MCF 10A (cell line): ENCODE measurements around the gene SELPLG. TPM values are rescaled to one million over a fixed set of nuclear protein-coding genes. Genes with fewer than 3 reads are reported as not detected.

Source experiments
- BruUV-seq: library from RNA; stranded (reverse); fragments of 400-500 nt; replicated peaks from 2 replicates; lab custom pipeline; 2021; lab: Mats Ljungman, UMichigan
- CTCF ChIA-PET: fragments of 300-600 bp; sonication (Branson Sonifier 250); formaldehyde crosslinking; extraction: SDS; loops from one replicate; lab custom pipeline; 2021; ENCODE audit warnings: antibody characterized with exemption, inconsistent platforms; lab: Yijun Ruan, JAX
- POLR2A ChIA-PET: fragments of 300-600, 350-650 bp; sonication (Branson Sonifier 250); formaldehyde crosslinking; extraction: SDS; loops from one replicate; lab custom pipeline; 2020; ENCODE audit warnings: antibody characterized with exemption, inconsistent platforms; lab: Yijun Ruan, JAX
- DNase-seq: peaks from one replicate; pipeline ENCODE4 v3.0.0-alpha.2; 2018; ENCODE audit not compliant: unreplicated experiment
- H3K27ac Mint-ChIP-seq: one replicate; pipeline ENCODE4 v1.8.0; 2022; ENCODE audit warnings: mild to moderate bottlenecking, low read depth, mixed read lengths; ENCODE audit not compliant: unreplicated experiment
- H3K27me3 Mint-ChIP-seq: one replicate; pipeline ENCODE4 v1.8.0; 2022; ENCODE audit warnings: mixed read lengths; ENCODE audit not compliant: insufficient read depth, unreplicated experiment
- H3K36me3 Mint-ChIP-seq: one replicate; pipeline ENCODE4 v1.8.0; 2022; ENCODE audit warnings: mild to moderate bottlenecking, moderate library complexity, mixed read lengths; ENCODE audit not compliant: insufficient read depth, unreplicated experiment
- H3K4me1 Mint-ChIP-seq: one replicate; pipeline ENCODE4 v1.8.0; 2022; ENCODE audit warnings: mixed read lengths; ENCODE audit not compliant: insufficient read depth, unreplicated experiment
- H3K4me3 Mint-ChIP-seq: one replicate; pipeline ENCODE4 v1.8.0; 2022; ENCODE audit warnings: mild to moderate bottlenecking, moderate library complexity, mixed read lengths; ENCODE audit not compliant: unreplicated experiment
- H3K9me3 Mint-ChIP-seq: one replicate; pipeline ENCODE4 v1.8.0; 2022; ENCODE audit warnings: mixed read lengths; ENCODE audit not compliant: unreplicated experiment
- intact Hi-C: fragments of 100-400 bp; cut with micrococcal nuclease; formaldehyde crosslinking; loops from 2 replicates; pipeline ENCODE4 v1.14.1; 2022
- total RNA-seq: library from RNA; stranded (reverse); gene quantifications from 2 replicates; pipeline ENCODE4 v1.2.3, GENCODE V29; 2022
- TF ChIP-seq, protein P1 (sequence below): fragments of 200-600 bp; IDR thresholded peaks from one replicate; pipeline ENCODE4 v1.8.0; 2022; ENCODE audit warnings: antibody characterized with exemption, mild to moderate bottlenecking; ENCODE audit not compliant: unreplicated experiment

The SELPLG gene
- total RNA-seq, 1 experiment from 2014 or later: 0.86 TPM

DNA sequence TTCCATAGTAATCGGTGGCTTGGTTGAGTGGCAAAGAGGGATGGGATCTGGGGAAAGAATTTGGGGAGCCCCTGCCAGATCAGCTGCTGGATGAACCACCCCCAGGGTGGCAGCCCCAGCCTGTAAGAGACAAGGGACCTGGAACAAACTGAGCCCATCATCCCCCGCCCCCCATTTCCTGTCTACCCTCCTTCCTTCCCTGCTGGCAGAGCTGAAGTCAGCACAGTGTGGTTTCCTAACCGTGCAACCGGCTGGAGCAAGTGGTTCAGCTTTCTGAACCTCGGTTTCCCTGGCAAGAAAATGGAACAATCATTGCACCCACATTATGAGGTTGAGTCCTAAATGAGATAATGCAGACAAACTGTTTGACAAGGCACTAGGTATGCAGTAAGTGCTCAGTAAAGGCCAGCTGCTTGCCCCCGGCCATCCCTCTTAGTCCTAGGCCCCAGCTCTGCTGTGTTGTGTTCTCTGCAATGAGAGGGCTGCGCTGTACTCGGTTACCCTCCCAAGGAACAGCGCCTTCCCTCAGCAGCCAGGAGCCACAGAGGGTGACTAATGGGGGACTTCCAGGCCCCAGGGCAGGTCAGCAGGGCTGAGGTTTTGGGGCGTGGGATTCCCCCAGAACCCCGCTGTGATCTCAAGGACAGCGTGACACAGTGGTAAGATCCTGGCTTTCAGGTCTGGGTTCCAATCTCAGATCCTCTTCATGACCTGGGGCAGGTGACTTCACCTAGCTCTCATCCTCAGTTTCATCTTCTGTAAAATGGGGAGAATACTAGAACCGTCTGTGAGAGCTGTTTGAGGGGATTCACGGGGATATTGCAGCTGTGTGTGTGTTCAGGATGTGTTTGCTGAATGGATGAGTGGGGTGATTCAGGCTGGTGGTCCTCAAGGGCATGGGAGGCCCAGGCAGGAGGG is 16.5 kb downstream of the SELPLG start:
- no peaks in the 10 kb centered on the region for H3K9me3 Mint-ChIP-seq
- H3K27ac Mint-ChIP-seq: no peak overlapping the region
- ChIA-PET CTCF (interaction anchor here (0.6 to 7.6 kb wide), 48 partner anchors 10 to 1180 kb away, joined by 3 to 274 read pairs (median 4); partner anchors contain the start of genes ALKBH2, ISCU, SART3 and SELPLG), POLR2A (interaction anchor here (1.8 to 8.4 kb wide), 2 partner anchors 49 to 54 kb away, joined by 5 to 105 read pairs; partner anchors contain the start of genes ISCU and SART3)
- peaks cover 4% of the 10 kb centered on the region for H3K36me3 Mint-ChIP-seq
- H3K27me3 Mint-ChIP-seq: no peaks in the 10 kb centered on the region
- BruUV-seq: no TSS peak
- intact Hi-C loops: loop anchor here (5.0 kb wide), 1 partner anchor 100 kb away; the partner anchor contains the start of gene FICD
- no peak overlapping the region for H3K4me3 Mint-ChIP-seq
- no peaks in the 10 kb centered on the region for H3K4me1 Mint-ChIP-seq
- TF ChIP-seq, protein P1, sequence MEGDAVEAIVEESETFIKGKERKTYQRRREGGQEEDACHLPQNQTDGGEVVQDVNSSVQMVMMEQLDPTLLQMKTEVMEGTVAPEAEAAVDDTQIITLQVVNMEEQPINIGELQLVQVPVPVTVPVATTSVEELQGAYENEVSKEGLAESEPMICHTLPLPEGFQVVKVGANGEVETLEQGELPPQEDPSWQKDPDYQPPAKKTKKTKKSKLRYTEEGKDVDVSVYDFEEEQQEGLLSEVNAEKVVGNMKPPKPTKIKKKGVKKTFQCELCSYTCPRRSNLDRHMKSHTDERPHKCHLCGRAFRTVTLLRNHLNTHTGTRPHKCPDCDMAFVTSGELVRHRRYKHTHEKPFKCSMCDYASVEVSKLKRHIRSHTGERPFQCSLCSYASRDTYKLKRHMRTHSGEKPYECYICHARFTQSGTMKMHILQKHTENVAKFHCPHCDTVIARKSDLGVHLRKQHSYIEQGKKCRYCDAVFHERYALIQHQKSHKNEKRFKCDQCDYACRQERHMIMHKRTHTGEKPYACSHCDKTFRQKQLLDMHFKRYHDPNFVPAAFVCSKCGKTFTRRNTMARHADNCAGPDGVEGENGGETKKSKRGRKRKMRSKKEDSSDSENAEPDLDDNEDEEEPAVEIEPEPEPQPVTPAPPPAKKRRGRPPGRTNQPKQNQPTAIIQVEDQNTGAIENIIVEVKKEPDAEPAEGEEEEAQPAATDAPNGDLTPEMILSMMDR: no peak
- peak; percentile 38 for DNase-seq

DNA sequence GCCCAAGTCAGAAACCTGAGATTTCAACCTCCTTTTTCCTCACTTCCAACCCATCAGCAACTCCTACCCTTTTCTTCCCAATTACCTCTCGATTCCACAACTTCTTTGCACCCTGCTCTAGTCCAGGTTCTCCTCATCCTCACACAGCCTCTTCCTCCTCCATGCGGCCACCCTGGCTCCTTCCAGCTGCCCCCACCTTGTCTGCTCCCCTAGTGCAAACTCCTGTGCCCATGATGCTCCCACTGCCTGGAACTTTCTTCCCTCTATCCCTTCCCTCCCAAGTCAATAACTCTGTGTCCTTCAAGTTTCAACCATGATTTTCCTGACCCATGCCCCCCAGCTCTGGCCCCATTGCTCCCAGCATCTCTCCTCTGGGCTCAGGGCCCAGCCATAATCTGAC is 17.3 kb downstream of the SELPLG start:
- intact Hi-C loops: loop anchor here (5.0 kb wide), 1 partner anchor 99 kb away; the partner anchor contains the start of gene FICD
- no peak overlapping the region for H3K27ac Mint-ChIP-seq
- no peaks in the 10 kb centered on the region for H3K27me3 Mint-ChIP-seq
- BruUV-seq: no TSS peak
- no peak for DNase-seq
- no peak overlapping the region for H3K4me3 Mint-ChIP-seq
- ChIA-PET CTCF (interaction anchor here (0.8 to 7.6 kb wide), 9 partner anchors 13 to 698 kb away, joined by 3 to 274 read pairs (median 4); partner anchors contain the start of genes ALKBH2, ISCU, SART3 and SELPLG), POLR2A (interaction anchor here (8.4 kb wide), 1 partner anchor 53 kb away, joined by 105 read pairs; the partner anchor contains the start of genes ISCU and SART3)
- TF ChIP-seq, protein P1: no peak
- H3K9me3 Mint-ChIP-seq: no peaks in the 10 kb centered on the region
- H3K4me1 Mint-ChIP-seq: peaks cover 6% of the 10 kb centered on the region
- no peaks in the 10 kb centered on the region for H3K36me3 Mint-ChIP-seq

DNA sequence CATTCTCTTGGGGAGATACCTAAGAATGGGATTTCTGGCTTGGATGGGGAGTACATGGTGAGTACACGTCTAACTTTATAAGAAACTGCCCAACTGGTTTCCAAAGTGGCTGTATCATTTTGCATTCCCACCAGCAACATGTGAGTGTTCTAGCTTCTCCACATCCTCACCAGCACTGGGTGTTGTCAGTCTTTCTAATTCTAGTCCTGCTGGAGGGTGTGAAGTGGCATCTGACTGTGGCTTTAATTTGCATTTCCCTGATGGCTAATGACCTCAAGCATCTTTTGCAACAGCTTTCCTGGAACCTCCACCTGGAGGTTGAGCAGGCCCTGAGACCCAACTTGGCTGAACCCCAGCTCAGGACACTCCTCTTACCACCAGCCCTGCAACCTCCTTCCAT is 17.8 kb downstream of the SELPLG start:
- no peaks in the 10 kb centered on the region for H3K27me3 Mint-ChIP-seq
- H3K36me3 Mint-ChIP-seq: no peaks in the 10 kb centered on the region
- no TSS peak for BruUV-seq
- intact Hi-C loops: loop anchor here (5.0 kb wide), 1 partner anchor 99 kb away; the partner anchor contains the start of gene FICD
- CTCF ChIA-PET: interaction anchor here (0.6 to 7.6 kb wide), 11 partner anchors 14 to 626 kb away, joined by 3 to 274 read pairs (median 4); partner anchors contain the start of genes ISCU, SART3 and SELPLG
- peaks cover 6% of the 10 kb centered on the region for H3K4me1 Mint-ChIP-seq
- H3K4me3 Mint-ChIP-seq: no peak overlapping the region
- DNase-seq: no peak
- POLR2A ChIA-PET: interaction anchor here (8.4 kb wide), 1 partner anchor 52 kb away, joined by 105 read pairs; the partner anchor contains the start of genes ISCU and SART3
- H3K9me3 Mint-ChIP-seq: no peaks in the 10 kb centered on the region
- no peak overlapping the region for H3K27ac Mint-ChIP-seq
- TF ChIP-seq, protein P1: no peak

DNA sequence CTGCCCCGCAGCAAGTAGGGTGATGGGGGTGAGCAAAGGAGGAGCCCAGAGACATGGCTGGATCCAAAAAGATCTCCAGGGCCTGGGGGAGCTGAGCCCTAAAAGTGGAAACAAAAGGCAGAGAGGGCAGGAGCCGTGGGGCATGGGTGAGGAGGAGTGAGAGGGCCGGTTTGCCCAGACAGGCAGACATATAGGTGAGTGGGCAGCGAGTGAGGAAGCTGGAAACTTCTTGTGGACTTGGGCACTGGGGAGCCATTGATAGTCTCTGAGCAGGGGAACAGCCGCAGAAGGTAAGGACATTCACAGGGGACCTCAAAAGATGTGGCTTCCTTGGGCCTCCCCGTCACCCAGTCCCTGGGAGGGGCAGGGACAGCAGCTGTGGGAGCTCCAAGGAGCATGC is 19.1 kb downstream of the SELPLG start:
- POLR2A ChIA-PET: interaction anchor here (8.4 kb wide), 1 partner anchor 51 kb away, joined by 105 read pairs; the partner anchor contains the start of genes ISCU and SART3
- intact Hi-C loops: loop anchor here (5.0 kb wide), 1 partner anchor 97 kb away; the partner anchor contains the start of gene FICD
- peaks cover 6% of the 10 kb centered on the region for H3K4me1 Mint-ChIP-seq
- H3K27me3 Mint-ChIP-seq: no peaks in the 10 kb centered on the region
- no TSS peak for BruUV-seq
- no peak for DNase-seq
- H3K9me3 Mint-ChIP-seq: no peaks in the 10 kb centered on the region
- H3K36me3 Mint-ChIP-seq: no peaks in the 10 kb centered on the region
- CTCF ChIA-PET: interaction anchor here (5.2 to 7.6 kb wide), 2 partner anchors 23 to 48 kb away, joined by 52 to 274 read pairs; partner anchors contain the start of genes ISCU, SART3 and SELPLG
- TF ChIP-seq, protein P1: no peak
- no peak overlapping the region for H3K27ac Mint-ChIP-seq
- no peak overlapping the region for H3K4me3 Mint-ChIP-seq
